SK-MEL-5 (cell line): ENCODE results near the gene CPEB3. TPM values are rescaled to one million over a fixed set of nuclear protein-coding genes. Genes with fewer than 3 reads are reported as not detected.
"Not testable (repeated sequence)": the region's sequence is repeated elsewhere in the genome, so short reads cannot be mapped to it uniquely, and the experiment has no call there.

ENCODE experiments used
- DNase-seq: peaks from one replicate; pipeline ENCODE4 v3.0.0-alpha.2; 2016; ENCODE audit warnings: low read depth, low spot score
- in situ Hi-C: cut with HindIII; loops from 2 replicates; pipeline ENCODE4 v1.10.0; 2016; ENCODE audit warnings: low sequenced_read_pairs, high pct_unique_total_duplicates, low pct_unique_long_range_greater_than_20kb
- polyA plus RNA-seq, 2 experiments: library from polyadenylated mRNA; depleted of rRNA; stranded (reverse); fragments of >200 nt; gene quantifications; 2 replicates each; pipeline ENCODE4 v1.2.3, GENCODE V29; 2015
- total RNA-seq: library from RNA; depleted of rRNA; stranded (reverse); fragments of >200 nt; shearing (Covaris generic); gene quantifications from 2 replicates; pipeline ENCODE4 v1.2.3, GENCODE V29; 2014; rRNA removed

Gene CPEB3
- total RNA-seq = 0.29 and 0.58 TPM in 2 replicates
- polyA plus RNA-seq (2015; cell fraction: cytosol; rRNA removed) = 0.95 and 0.98 TPM in 2 replicates
- polyA plus RNA-seq (2015; cell fraction: nucleus; rRNA removed) = 1.3 and 1.6 TPM in 2 replicates

GRCh38 chr10:92290837-92291615, at the start of gene CPEB3, which contains the start of gene MARCHF5:
TSS of gene CPEB3 (minus strand) at chr10:92291078. CDS start at chr10:92240350, 50,728 bp downstream.
TSS of gene MARCHF5 (plus strand) at chr10:92291167. CDS start at chr10:92291495, 328 bp downstream.
- in situ Hi-C loops = no loop called here
- DNase-seq = peak; percentile 92

DNA sequence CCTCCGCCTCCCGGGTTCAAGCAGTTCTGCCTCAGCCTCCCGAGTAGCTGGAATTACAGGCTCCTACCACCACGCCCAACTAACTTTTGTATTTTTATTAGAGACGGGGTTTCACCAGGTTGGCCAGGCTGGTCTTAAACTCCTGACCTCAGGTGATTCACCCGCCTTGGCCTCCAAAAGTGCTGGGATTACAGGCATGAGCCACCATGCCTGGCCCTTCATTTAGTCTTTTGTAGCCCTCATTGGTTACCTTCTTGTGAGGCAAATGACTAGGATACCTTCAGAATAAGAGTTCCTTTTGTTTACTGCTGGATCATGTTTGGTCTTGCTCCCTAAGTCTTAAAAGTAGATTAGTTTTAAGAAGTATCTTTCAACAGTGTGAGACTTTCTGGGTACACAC, 39.0 kb upstream of the CPEB3 start:
- in situ Hi-C loops, DNase-seq: not testable (repeated sequence)

GRCh38 chr10:92328993-92329392, 38.1 kb upstream of the CPEB3 start:
- DNase-seq = no peak
- in situ Hi-C loops = no loop called here

DNA sequence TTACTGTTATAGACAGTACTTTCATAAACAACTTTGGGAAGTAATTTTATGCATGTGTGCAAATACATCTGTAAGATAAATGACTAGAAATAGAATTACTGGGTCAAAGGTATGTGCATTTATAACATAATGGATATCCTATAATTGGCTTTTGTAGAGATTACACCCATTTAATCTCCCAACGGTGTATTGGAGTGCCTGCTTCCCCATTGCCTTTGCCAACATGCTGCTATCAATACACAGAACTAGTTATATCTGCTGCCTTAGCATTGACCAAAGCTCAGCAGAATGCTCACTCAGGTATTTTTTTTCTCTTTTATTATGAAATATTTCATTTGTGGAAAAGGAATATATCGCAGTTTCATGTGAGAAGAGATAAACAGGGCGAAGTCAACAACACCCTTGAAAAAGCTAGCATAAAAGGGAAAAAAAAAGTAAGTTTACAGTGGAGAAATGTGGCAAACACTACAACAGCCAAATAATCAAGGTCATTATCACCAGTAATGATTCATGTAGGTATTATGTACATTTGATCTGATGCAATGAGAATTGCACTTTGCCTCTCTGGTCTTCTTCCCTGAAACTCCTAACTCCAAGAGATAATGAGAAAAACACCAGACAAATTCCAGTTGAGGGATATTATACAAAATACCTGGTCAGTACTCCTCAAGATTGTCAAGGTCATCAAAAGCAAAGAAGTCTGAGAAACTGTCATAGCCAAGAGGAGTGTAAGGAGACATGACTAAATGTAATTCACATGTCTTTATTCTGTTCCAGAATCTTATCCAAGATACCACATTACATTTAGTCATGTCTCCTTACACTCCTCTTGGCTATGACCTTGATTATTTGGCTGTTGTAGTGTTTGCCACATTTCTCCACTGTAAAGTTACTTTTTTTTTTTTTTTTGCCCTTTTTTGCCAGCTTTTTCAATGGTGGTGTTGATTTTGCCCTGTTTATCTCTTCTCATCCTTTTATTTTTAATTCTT, 36.9 kb upstream of the CPEB3 start:
- in situ Hi-C loops = no loop called here
- no peak for DNase-seq

DNA sequence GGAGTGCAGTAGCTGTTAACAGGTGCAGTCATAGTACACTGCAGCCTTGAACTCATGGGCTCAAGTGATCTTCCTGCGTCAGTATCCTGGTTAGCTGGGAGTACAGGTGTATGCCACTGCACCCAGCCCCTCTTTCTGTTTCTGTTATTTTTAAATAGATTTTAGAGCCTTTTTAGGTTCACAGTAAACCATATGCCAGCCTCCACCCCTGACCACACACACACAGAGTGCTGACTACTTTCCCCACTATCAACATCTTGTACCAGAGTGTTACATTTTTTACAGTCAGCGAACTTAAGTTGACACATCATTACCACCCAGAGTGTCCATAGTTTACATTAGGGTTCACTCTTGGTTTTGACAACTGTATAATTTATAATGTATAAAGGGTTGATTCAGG, 32.2 kb upstream of the CPEB3 start:
- no peak for DNase-seq
- in situ Hi-C loops = no loop called here

- in situ Hi-C loops = no loop called here
- no peak for DNase-seq
Measured at GRCh38 chr10:92316610-92317009, 25.7 kb upstream of the CPEB3 start.

- in situ Hi-C loops = no loop called here
- DNase-seq = no peak
Measured at GRCh38 chr10:92313750-92314149, 22.9 kb upstream of the CPEB3 start.

- in situ Hi-C loops = no loop called here
- DNase-seq = no peak
Measured at GRCh38 chr10:92309272-92309671, 18.4 kb upstream of the CPEB3 start.

DNA sequence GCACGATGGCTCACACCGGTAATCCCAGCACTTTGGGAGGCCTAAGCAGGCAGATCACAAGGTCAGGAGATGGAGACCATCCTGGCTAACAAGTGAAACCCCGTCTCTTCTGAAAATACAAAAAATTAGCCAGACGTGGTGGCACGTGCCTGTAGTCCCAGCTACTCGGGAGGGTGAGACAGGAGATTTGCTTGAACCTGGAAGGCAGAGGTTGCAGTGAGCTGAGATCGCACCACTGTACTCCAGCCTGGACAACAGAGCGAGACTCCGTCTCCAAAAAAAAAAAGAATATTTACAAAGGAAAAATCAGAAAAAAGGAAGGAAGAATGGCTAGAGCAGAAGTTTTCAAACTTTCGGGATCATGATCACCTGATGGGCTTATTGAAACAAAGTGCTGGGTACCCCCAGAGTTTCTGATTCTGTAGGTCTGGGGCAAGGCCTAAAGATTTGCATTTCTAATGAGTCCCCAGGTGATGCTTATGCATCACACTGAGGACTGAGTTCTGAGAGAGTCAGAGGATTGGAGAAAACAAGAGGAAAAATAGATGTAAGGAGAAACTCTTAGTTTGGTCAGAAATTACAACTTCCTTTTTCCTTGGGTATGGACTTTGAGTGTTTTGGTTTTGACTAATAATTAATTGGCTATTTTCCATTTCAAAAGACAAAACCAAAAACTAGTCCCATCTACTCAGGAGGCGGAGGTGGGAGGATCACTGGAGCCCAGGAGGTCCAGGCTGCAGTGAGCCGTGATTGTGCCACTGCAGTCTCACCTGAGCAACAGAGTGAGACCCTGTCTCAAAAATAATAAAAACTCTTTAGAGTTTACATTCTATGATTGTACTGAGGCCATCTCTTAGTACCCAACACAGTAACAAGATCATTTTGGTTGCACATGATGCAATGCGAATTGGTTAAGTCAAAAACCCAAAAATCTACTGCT, 14.5 kb upstream of the CPEB3 start:
- in situ Hi-C loops = no loop called here
- DNase-seq = no peak

- in situ Hi-C loops = no loop called here
- no peak for DNase-seq
Measured at GRCh38 chr10:92304061-92304460, 13.2 kb upstream of the CPEB3 start.

GRCh38 chr10:92303096-92303495, 12.2 kb upstream of the CPEB3 start:
- in situ Hi-C loops = no loop called here

DNA sequence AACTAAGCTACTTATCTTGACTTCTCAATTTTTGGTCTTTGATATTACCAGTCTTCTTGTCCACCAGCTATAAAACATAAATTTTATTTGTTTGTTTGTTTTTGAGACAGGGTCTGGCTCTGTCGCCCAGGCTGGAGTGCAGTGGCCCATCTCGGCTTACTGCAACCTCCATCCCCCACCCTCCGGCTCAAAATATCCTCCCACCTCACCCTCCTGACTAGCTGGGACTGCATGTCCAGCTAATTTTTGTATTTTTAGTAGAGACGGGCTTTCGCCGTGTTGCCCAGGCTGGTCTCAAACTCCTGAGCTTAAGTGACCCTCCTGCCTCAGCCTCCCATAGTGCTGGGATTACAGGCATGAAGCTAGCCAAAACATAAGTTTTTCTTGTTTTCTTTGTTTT, 7.6 kb upstream of the CPEB3 start:
- in situ Hi-C loops = no loop called here
- no peak for DNase-seq

More at GRCh38 chr10:92303096-92303495, 12.2 kb upstream of the CPEB3 start:
- DNase-seq = no peak

DNA sequence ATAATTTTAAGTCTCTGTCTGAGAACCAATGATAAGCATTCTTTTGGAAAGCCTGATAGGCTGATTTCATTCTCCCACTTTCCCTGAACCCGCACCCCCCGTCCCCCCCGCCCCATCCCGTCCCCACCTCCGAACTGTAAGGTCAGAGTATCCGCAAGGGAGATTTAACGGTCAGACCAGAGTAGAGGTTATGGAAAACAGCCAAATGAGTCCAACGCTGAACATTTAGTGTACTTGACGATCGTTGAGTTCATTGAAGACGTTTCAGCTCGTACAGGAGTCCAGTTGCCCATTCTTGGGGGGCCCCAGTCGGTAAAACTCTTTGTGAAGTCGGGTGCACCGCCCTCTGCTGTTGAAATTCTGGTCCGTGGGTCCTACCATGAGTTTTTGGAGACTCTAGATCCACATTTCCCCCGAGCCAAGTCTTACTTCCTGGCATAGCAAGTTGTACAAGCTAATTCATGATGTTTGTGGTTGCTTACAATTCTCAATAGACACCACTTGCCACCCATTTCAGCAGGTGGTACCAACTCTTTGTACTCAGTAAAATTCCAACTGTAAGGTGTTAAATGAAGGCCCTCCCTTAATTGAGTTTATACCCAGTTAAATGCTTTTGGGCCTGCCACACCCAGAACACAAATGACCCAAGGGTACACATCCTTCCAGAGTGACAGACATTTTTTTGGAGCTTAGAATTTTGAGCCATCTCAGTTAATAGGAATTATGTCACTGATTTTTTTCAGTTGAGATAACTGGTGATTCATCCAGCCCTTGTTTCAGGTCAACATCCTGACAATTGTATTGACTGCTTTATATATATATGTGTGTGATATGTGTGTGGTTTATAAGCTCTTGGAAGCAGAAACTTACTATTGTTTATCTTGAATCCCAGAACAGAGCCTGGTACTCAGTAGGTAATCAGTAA, 1.3 kb upstream of the CPEB3 start:
- peak; percentile 42 for DNase-seq

DNA sequence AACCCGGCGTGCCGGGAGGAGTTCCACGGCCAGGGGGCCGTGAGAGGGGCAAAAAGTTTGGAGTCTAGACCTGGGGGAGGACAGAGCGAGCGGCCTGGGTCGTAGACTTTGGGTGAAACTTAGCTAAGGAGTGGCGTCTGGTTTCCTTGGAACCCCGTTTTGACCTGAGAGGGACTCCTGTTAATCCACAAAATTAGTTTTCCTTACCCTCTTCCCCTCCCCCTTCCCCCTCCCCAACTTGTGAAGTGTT, 663 bp upstream of the CPEB3 start:
- in situ Hi-C loops = no loop called here
- DNase-seq = no peak

More for the DNA sequence above, 1.3 kb upstream of the CPEB3 start:
- in situ Hi-C loops = no loop called here

- peak; percentile 37 for DNase-seq
- in situ Hi-C loops = no loop called here
Measured at GRCh38 chr10:92290076-92290836, 622 bp downstream of the CPEB3 start.
